ENCODE measurements around the gene SMYD3.

Gene SMYD3

DNA sequence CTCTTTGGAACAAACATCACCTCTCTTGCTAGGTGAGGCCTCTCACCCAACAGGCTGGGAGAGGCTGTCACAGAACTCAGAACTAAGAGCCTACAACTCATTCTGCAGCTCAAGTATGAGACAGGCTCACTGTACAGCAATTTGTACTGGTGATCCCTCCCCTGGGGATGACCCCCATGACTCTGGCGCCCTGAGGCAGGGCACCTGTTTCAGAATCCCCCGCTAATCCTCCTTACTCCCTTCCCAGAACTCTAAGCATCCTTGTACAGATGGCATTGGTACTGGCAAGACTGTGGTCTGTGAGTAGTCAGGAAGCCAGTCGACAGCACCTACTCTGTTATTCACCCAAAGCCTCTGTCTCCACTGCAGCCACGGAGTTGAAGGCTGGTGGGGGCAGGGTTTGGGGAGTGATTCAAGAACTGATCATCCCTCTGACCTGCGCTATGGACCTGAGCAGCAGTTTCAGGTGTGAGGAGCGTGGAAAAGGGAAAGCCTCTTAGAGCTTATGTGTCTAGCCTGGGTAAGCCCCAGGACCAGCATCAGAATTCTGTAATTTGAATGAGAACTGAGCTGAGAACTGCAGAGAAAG lies 696.8 kb downstream of the SMYD3 start:
- peak in 1 of 51 donors; percentile 23 for DNase-seq

DNA sequence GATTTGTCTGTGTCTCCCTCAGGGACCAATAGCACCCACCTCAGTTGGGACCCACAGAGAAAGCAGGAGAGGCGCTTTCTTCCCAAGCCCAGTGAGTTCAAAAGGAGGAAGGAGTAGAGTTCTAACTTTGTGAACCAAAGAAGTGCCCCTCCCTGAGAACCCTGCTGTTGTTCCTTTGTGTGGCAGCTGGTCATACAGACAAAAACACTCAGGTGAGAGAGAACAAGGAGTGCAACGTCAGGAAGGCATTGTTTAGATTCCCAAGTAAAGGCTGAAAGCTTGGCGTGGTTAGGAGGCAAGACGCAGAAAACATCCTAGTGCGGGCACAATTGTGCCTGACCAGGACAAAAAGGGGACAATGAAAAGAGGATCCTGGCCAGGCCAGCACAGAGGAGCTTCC lies 697.7 kb downstream of the SMYD3 start:
- DNase-seq = no peak

DNA sequence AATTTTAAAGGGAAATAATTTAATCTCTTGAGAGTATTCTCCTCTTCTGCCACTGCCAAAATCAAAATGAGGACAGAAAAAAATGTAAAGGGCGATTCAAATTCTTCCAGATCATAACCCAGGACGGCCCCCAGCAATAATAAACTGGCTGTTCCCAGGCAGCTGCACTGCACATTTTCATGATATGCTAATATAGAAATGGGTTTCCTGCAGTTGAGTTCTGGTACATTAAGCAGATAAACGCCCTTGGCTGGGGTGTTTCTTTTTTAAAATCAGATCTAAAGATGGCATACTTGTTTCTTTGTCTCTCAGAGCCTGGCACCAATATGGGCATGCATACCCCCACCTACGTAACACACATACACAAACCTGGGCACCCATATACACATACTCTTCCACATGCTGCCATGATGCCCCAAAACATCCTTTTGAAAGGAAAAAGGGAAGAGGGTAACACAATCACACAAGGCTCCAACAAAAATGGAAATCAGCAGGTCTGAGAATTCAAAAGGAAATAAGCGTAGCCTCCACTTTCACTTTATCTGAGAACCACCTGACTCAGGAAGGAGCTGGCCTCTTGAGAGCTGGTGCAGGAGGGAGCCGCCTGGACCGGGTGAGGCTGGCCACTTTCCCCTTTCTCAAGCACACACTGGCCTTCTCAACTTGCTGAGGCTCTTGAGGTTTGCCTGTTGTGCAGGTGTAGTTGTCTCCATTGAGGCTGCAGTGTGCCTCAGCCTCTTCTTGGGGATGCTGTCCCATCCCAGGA lies 698.9 kb downstream of the SMYD3 start:
- DNase-seq = no peak

DNA sequence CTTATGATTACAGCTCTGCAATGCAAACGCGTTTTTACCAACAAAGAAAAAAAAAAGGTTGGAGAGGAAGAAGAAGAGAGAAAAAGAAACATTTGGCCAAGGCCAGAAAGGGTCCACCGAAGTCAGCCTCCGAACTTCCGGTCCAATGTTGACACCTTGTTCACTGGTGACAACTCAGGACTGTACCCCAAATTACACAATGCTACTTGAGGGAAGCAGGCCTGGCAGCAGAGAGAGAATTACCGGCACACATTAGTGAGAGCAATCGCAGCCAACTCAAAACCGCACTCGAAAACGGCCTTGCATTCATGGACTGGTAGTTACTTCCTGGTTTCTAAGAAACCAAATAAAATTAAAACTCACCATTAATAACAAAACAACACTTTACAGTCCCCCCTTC lies 699.8 kb downstream of the SMYD3 start:
- DNase-seq = peak in 4 of 51 donors; percentile 1 to 12 (median 6)

DNA sequence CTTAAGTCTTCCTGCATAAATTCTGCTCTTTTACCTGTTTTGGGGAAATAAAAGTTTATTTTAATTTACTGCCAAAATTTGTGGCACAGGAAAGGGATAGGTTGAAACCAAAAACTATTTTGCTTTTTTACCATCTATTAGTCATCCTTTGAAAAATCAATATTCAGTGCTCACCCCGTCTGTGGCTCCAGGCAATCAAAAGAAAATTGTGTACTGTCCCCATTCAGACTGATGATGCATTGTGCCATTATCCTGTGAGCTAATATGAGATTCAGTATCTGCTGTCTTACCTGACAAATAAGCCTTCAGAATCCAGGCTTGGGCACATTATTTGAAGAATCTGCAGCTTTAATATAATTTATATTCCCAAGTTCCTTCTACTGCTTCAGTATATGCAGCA lies 701.5 kb downstream of the SMYD3 start:
- no peak for DNase-seq

DNA sequence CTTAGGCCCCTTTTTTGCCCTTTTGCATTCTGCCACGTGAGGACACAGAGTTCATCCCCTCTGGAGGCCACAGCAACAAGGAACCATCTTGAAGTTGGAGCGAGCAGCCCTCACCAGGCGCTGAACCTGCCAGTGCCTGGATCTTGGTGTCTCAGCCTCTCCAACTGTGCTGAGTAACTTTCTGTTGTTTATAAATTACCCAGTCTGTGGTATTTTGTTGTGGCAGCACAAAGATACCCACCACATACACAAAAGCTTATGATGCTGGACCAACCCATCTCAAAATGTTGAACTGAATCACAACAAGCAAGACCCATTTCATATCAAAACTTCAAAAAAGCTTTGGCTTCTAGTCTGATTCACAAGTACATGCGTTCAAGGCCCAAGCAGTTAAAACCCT lies 702.4 kb downstream of the SMYD3 start:
- DNase-seq = no peak

DNA sequence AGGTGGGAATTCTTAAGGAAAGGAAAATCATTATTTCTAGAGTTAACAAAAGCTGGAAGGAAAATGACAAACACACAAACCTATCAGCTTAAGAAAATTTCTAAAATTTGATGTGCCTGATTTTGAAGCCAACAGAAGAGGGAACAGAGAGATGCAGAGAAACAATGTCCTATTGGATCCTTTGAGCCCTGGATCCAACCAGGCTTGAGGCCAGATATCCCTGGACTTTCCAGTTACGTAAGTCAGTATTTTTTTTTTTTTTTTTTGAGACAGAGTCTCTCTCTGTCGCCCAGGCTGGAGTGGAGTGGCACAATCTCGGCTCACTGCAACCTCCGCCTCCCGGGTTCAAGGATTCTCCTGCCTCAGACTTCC lies 703.4 kb downstream of the SMYD3 start:
- no peak for DNase-seq

DNA sequence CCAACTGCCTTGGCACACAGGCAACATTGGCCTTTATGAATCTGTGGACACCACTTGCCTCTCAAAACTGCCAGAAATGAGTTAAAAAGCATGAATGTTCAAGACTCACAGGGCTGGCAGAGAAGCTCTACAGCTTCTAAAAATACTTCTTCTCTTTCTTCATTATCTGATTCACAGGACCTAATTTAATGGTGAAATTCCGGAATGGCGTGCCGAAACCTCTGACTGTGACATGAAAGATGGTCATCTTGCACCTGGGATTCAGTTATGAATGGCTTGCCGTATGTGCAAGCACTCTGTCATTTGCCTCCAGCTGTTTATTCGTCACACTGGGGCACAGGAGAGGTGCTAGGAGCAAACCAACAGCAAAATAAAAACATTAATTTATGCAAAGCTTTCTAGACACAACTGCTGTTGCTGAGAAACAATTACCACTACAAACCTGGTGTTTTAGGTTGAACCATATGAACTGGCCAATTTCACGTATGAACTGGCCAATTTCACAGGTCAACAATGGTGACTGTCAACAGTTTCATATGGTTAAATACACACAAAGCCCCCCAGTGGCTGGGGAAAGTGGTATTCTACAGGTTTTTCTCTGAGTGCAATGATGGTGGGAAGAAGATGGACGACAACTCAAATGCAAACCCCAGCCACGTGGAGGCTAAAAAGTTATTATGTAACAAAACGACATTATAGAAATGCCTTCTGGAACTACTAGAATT lies 704.0 kb downstream of the SMYD3 start:
- no peak for DNase-seq

DNA sequence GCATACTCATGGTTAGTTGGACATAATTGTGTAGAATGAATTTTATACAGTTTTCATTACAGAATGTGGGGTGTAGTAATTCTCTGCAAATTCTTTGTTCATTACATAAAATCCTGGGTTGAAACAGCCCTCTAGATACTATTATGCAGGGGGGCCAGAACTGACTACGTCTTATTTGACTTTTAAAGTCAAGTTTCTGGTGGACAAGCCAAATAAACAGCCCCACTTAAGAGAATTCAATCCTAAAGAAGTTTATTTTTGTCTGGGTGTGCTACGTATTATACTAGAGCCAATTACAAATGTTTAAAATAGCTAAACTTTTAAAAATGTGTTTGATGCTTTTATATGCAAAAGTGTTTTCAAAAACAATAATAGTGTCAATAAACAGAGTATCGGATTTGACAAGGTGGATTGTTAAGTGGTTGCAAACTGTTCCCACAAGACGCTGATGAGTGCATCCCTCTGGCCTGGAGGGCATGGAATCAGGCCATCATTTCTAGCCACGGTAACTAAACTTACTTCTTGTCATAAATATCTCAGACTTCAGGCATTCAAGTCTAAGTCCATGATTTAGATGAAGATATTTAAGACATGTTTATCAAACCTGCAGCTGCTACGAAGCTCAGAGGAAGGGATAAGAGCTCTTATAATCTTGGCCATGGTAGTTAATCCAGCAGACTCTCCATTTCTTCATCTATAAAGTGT lies 706.0 kb downstream of the SMYD3 start:
- DNase-seq = no peak

DNA sequence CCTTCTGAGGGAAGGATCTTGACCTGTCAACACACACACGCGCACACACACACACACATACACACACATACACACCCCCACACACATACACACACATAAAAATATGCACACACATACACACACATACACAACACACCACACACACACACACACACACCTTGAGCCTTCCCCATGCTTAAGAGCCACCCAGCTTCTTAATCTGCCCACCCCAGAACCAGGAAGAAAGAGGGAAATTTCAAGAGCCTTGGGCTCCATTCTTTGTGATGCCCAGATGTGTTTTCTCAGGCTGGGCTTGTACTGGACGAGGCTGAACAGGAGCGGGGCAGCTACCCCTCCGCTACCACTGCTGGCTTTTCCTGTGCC lies 708.7 kb downstream of the SMYD3 start:
- no peak for DNase-seq

DNA sequence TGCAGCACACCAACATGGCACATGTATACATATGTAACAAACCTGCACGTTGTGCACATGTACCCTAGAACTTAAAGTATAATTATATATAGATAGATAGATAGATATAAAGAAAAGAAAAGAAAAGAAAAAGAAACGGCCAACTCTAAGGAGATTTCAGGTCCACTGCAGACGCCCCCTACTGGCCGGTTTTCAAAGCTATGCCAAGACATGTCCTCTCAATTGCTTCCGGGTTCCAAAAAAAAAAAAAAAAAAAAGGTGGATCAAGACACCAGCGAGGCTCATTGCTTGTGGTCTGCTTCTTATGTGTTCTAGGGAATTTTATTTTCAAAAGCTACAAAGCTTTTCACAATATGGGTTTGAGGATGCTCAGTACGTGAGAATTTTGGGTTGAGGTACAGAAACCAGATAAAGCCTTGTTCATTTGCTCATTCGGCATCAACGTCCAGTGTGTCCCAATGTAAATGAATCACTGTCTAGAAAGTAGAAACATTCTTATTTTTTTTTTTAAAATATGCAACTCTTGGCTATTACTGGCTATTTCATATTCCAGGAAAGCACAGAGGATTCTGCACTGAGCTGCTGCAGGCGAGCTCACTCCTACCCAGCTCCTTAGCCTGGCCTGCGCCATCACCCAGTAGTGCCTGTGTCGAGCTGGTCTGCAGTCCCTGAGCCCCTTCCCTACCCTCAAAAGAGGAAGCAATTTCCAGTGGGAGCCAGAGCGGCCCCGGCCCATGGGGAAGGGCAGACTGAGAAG lies 709.3 kb downstream of the SMYD3 start:
- no peak for DNase-seq

DNA sequence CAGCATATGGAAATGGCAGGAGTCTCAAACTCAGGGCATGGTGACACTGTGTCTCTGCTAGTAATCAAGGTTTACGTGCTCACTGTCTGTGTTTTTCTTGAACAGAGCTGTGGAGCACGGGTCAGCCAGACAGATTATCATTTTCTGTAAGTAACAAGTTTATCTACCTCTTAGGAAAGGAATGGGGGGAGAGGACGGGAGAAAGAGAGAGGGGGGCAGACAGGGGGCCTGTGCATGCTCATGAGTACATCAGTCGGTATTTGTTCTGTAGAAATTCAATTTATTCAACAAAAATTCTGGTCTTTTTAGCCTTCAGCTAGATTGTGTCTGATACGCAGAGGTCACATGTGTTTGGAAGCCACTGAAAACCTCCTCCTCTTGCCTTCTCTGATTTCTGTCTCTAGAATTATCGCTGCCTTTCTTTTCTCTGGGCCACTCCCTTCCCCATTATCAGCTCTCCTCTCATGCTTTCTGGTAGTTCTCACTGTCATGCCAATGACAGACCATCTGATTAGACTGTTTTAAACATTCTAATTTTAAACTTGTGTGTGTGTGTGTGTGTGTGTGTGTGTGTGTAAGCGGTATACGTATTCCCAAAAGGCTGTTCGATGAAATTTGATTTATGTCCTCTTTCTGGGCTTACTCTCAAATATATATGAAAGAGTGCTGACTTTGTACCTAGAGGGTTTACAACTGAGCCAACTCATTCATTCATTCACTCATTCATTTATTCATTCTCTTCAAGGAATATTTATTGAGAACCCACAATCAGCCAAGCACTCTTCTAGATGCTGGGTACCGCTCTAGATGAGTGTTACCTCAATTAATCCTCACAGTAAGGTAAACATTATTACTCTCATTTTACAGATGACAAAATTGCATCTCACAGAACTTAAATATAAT lies 715.4 kb downstream of the SMYD3 start:
- no peak for DNase-seq

DNA sequence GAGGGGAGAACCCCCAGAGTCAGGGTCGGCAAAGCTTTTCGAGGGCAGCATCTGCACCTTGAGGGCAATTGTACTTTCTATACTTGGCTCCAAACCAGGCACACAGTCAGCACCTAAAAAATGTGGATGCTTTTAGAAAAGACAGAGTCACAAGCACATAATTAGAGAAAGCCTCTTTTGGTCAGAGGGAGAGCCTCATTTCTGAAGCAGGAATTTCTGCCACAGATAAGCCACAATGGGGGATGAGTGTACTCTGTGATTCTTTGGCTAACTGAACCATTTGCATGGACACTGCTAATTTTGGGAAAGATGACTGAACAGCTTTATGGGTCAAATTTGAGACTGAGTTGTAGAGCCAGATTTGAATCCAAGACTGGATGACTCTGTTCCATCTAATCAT lies 716.6 kb downstream of the SMYD3 start:
- no peak for DNase-seq

DNA sequence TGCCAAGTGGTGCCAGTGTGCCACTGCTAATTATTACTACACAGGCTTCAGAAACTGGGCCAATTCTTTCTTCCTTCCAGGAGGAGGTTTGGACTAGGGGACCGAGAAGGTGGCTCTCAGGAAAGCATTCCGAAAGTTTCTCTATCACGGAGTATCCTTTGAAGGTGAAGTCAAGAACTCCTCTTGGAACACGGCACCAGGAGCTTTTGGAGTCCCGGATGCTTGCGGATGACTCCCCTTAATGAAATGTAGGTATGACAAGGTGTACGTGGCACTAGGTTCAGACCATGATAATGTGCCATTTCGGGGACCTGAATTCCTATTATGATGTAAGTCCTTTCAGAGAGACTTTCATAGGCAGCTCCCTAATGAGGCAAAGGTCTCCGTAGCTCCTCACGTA lies 718.2 kb downstream of the SMYD3 start:
- DNase-seq = no peak

DNA sequence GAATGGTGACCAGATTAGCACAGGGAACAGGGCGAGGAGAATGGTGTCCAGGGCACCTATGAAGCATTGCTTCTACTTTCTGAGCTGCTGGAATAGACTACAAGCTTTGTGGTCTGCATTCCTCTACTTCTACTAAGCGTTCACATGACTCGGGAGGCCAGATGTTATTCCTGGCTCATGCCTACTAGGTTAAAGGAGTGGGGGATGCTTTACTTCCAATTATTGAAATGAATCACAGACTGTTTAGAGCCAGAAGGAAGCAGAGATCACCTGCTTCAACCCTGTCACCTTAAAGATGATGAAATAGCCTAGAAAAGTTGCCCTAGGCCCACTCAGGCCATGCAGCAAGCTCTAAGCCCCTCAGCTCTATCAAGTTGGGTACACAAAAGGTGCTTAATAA lies 718.8 kb downstream of the SMYD3 start:
- DNase-seq = no peak

DNA sequence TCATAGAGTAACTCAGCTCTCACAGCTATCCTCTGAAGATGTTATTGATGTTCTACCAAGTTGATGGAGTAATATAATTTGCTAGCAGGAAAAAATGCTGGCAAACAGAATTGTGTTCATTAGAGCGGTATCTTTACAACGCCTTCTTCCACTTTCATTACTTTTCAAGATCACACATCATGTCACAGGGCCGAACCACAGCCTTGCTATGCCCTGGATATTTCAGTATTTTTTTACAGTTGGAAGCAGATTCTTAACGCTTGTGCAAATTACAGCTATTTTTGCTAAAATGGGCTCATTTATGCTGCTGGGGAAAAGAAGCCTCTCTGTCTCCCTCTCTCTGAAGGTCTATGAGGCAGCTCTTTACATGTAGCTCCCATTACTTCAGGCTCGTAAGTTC lies 720.1 kb downstream of the SMYD3 start:
- DNase-seq = no peak

DNA sequence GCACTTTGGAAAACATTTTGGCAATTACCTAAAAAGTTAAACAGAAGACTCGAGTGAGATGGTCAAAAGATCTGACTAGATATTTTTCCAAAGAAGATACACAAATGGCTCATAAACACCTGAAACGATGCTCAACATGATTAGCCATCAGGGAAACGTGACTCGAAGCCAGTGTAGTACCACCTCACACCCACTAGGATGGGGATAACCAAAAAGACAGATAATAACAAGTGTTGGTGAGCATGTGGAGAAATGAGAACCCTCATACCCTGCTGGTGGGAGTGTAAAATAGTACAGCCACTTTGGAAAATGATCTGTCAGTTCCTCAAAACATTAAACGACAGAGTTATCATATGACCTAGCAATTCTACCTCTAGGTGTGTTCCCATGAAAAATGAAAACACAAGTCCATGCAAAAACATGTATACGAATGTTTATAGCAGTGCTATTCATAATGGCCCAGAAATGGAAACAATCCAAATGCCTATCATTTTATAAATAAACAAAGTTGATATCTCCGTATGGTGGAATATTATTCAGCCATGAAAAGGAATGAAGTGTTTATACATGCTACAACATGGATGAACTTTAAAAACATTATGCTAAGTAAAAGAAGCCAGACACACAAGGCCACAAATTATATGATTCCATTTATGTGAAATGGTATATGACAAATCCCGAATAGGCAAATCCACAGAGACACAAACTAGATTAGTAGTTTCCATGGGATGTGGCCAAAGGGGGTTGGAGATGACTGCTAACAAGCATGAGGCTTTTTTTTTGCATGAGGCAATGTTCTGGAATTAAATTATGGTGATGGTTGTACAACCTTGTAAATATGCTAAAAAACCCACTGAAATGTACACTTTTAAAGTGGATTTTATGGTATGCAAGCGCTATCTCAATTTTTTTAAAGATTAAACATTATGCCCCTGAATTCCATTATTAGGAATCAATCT lies 727.0 kb downstream of the SMYD3 start:
- DNase-seq = no peak

DNA sequence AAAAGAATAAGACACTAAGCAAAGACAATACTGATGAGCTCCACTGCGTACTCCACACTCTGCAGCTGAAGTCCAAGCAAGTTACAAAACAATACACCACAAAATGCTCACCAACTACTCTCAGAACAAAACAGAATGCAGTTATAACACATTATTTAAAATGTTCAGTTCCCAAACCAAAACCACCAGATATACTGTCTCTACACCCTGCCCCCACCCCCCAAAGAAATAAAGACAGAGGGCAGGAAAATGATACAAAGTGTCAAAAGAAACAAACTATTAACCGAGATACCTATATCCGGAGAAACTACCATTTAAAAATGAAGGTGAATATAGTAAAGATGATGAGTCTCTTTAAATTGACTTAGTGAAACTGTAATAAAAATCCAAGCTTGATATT lies 729.3 kb downstream of the SMYD3 start:
- DNase-seq = no peak

DNA sequence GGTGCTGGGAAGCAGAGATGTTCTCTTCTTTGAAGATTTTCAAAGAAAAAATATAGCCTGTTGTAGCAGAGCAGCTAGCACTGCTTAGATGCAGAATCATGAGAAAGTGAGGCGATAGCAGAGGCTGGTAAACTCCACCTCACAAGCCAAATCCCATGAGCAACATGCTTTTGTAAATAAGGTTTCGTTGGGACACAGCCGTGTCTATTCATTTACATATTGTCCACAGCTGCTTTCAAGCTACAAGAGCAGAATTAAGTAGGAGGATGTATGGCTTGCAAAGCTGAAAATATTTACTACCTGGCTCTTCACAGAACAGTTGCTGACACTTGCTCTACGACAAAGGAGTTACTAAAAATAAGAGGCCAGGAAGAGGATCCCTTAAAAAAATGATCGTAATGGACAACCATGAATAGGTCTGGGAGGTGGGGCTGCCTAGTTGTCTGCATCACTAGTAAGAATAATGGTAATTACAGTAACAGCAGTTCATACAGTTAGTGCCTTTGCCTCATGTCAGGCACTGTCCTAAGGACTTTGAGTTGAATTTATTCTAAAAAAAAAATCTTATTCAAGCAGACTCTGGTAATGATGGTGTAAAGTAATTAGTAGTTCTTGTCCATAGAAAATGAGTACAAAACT lies 730.3 kb downstream of the SMYD3 start:
- no peak for DNase-seq

Measured in hypothalamus (tissue), 51 donors.